NCI-H2196 treated with DMSO at 0.1 percent for 48 hours (cell line): ENCODE measurements around the gene PLAAT3.
"Not testable (repeated sequence)": the region's sequence is repeated elsewhere in the genome, so short reads cannot be mapped to it uniquely, and the experiment has no call there.

ENCODE experiments used
- DNase-seq: peaks from one replicate; lab custom pipeline; 2025; ENCODE audit not compliant: unreplicated experiment; lab: John Stamatoyannopoulos, UW

PLAAT3 gene

GRCh38 chr11:63609536-63609935 lies 4.7 kb downstream of the PLAAT3 start:
- no peak for DNase-seq

- DNase-seq, result no peak
These were observed 5.6 kb downstream of the PLAAT3 start for GRCh38 chr11:63608353-63609345.

GRCh38 chr11:63603180-63603518 lies 11.1 kb downstream of the PLAAT3 start:
- DNase-seq, result no peak

GRCh38 chr11:63602290-63603179 lies 11.7 kb downstream of the PLAAT3 start:
- DNase-seq, result not testable (repeated sequence)

- no peak for DNase-seq
These were observed 14.8 kb downstream of the PLAAT3 start for GRCh38 chr11:63599211-63600122.

- DNase-seq, result no peak
These were observed 15.7 kb downstream of the PLAAT3 start for GRCh38 chr11:63598556-63598955.

- DNase-seq, result no peak
These were observed 18.9 kb downstream of the PLAAT3 start for GRCh38 chr11:63595296-63595695.

GRCh38 chr11:63592975-63593395 lies 21.2 kb downstream of the PLAAT3 start:
- no peak for DNase-seq

- no peak for DNase-seq
These were observed 24.0 kb downstream of the PLAAT3 start for GRCh38 chr11:63590024-63590788.

GRCh38 chr11:63589000-63589399 lies 25.2 kb downstream of the PLAAT3 start:
- DNase-seq, result no peak

GRCh38 chr11:63586451-63587166 lies 27.6 kb downstream of the PLAAT3 start:
- DNase-seq, result no peak

- DNase-seq, result no peak
These were observed 30.9 kb downstream of the PLAAT3 start for GRCh38 chr11:63583357-63583677.

- not testable (repeated sequence) for DNase-seq
These were observed 33.0 kb downstream of the PLAAT3 start for GRCh38 chr11:63581224-63581623.

GRCh38 chr11:63578882-63579281 lies 35.4 kb downstream of the PLAAT3 start:
- DNase-seq, result not testable (repeated sequence)

GRCh38 chr11:63574856-63575602 lies 39.2 kb downstream of the PLAAT3 start:
- DNase-seq, result no peak

GRCh38 chr11:63573881-63574855 lies 40.1 kb downstream of the PLAAT3 start:
- DNase-seq, result no peak

GRCh38 chr11:63572026-63572688 lies 42.1 kb downstream of the PLAAT3 start:
- DNase-seq, result no peak
